Amniotic epithelial cell (primary cell): ENCODE data around the gene CDC42EP5.

Experiments
- DNase-seq: peaks from one replicate; pipeline ENCODE4 v3.0.0-alpha.2; 2010; ENCODE audit warnings: low read depth

Gene CDC42EP5

DNA sequence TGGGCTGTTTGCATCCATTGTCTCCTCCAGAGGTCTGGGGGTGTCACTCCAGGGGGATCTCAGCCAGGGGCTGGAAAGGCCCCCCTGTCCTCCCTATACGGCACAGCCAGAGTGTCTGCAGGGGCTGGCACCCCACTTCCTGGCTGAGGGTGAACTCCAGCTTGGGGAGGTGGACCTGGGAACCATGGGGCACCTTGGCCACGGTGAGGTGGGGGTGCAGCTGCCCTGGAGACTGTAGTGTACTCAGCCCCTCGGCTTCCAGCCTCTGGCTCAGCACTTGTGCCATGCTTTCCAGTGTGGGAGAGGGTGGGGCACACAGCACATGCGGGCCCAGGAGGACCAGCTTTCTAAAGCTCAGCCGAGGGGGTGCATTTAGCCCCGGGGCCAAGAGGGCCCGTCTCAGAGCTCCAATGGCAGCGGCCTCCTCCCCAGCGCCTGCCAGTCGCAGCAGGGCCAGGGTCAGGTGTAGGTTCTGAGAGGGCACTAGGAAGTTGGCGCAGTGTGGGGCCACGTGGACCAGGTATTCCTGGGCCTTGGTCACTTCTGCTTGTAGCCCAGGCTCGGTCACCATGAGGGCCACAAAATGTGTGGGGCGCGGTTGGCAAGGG, 10.9 kb downstream of the CDC42EP5 start:
- no peak for DNase-seq

GRCh38 chr19:54461613-54462012, 11.5 kb downstream of the CDC42EP5 start:
- DNase-seq, result no peak

DNA sequence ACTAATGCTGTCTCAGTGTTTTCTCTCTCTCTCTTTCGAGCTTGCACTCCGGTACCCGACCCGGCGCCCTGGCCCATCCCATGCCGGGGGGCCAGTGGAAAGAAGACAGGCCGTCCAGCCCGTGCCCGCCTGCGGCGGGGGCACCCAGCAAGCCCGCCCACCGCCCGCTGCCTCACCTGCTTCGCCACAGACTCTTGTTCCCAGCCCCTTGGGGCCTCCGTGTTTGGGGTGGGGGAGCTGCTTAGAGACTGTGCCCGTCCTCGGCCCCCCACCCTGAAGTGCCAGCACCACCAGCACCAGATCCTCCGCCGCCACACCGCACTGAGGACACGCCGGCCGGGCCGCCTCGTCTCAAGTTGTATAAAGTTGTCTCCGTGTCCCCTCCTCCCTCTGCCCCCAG, 11.9 kb downstream of the CDC42EP5 start:
- DNase-seq, result no peak

DNA sequence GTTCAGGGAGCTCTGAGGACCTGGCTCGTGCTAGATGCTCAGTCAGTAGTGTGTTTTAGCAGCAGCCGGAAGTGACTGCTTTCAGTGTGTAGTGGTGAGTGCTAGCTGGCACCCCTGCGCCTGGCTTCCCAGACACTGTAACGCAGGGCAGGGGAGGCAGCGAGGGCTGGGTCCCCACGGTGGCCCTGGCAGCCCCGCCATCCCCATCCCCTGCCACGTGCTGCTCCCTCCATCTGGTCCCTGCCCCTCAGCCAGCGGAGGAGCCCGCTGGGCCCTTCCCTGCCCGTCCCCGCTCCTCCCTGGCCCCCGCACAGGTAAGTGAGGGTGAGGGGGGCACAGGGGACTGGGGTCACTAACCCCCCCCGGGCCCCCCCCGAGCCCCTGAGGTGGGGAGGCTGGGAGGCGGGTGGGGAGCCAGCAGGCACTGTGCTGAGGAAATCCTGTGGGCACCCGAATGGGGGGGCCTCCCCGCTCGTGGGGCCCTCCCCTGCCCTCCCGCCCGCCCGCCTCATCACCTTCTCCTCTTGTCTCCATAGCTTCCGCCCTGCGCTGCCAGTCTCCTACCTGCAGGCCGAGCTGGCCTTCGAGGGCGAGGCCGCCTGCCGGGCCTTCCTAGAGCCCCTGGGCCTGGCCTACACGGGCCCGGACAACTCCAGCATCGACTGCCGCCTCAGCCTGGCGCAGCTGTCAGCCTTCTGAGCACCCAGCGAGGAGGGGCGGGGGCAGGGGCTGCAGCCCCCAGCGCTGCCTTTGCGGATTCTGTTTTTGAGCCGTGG, 12.7 kb downstream of the CDC42EP5 start:
- no peak for DNase-seq

GRCh38 chr19:54459282-54460229, 13.5 kb downstream of the CDC42EP5 start:
- no peak for DNase-seq

GRCh38 chr19:54458648-54459281, 14.3 kb downstream of the CDC42EP5 start:
- no peak for DNase-seq

- DNase-seq, result no peak
These were observed 15.1 kb downstream of the CDC42EP5 start for GRCh38 chr19:54457773-54458647.

DNA sequence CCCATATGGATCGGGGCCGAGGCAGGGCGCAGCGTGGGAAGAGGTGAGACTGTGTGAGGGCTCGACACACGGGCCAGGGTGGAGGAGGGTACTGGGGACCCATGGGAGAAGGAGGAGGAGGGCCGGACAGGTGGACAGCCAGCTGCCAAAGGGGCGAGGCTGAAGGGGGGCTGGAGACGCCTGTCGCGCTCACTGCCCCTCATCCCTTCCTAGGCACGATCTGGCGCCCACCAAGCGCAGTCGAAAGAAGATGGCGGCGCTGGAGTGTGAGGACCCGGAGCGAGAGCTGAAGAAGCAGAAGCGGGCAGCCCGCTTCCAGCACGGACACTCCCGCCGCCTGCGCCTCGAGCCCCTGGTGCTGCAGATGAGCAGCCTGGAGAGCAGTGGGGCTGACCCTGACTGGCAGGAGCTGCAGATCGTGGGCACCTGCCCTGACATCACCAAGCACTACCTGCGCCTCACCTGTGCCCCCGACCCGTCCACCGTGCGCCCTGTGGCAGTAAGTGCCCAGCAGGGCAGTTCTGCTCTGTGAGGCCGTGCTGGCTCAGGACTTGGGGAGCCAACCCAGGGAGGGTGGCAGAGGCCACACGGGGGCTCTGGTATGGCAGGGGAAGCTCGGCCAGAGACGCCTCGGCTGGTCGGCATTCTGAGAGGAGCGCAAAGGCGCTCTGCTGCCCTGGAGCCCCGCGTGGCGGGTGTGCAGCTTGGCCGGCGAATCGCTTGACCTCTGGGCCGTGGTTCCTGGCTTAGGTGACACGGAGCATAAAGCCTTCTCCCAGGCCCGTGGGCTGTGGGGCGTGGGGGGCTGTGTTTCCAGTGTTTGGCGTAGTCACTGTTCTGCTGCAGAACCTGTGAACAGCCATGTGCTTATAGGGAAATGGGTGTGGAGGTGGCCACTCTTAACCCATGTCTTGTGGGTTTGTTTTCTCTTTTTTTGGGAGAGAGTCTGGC, 16.4 kb downstream of the CDC42EP5 start:
- DNase-seq, result no peak

GRCh38 chr19:54455786-54456422, 17.2 kb downstream of the CDC42EP5 start:
- no peak for DNase-seq

DNA sequence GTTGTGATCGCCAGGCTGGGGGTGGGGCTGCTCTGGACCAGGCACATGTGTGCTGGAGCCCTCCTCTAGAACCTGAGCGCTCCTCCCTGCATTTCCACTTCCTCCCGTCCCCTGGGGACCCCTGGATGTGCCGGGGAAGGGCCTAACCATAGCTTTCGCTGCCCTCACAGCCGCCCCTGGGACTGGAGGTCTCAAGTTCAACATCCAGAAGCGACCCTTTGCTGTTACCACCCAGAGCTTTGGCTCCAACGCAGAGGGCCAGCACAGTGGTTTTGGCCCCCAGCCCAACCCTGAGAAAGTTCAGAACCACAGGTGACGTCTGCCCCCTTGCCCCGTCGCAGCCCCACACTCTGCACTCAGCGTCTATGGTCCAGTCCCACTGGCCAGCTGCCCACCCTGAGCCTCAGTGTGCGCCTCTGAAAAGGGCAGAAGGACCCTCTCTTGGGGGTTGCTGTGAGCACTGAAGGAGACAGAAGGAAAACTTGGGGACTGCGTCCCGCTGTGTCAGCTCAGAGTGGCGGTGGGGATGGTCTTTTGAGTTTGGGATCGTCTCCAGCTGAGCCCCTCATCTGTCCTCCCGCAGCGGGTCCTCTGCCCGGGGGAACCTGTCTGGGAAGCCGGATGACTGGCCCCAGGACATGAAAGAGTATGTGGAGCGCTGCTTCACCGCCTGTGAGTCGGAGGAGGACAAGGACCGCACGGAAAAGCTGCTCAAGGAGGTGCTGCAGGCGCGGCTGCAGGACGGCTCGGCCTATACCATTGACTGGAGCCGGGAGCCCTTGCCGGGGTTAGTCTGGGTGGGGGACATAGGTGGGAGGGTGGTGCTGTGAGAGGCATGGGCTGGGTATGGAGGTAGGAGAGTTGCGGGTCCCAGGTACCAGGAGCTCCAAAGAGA, 18.1 kb downstream of the CDC42EP5 start:
- DNase-seq, result no peak

- DNase-seq, result no peak
These were observed 18.9 kb downstream of the CDC42EP5 start for GRCh38 chr19:54453921-54454780.

- DNase-seq, result no peak
These were observed 20.5 kb downstream of the CDC42EP5 start for GRCh38 chr19:54452626-54453025.

- no peak for DNase-seq
These were observed 21.1 kb downstream of the CDC42EP5 start for GRCh38 chr19:54451997-54452396.

GRCh38 chr19:54451331-54451871, 21.7 kb downstream of the CDC42EP5 start:
- no peak for DNase-seq

DNA sequence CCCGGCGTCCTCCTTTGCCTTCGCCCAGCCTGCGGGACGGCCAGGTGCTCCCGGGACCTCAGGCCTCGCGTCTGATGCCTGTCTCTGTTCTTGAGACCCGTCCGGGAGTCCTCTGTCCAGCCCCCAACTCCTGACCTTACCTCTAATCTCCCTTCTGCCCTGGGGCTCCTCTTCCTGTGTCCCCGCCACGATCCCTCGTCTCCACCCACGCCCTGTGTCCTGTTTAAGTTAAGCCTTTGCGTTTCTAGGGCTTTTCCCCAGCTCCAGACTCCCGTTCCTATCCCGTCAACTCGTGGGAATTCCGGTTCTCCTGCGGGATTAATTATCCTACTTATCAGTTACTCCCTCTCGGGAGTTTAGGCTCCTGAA, 23.4 kb downstream of the CDC42EP5 start:
- DNase-seq, result peak; percentile 31

DNA sequence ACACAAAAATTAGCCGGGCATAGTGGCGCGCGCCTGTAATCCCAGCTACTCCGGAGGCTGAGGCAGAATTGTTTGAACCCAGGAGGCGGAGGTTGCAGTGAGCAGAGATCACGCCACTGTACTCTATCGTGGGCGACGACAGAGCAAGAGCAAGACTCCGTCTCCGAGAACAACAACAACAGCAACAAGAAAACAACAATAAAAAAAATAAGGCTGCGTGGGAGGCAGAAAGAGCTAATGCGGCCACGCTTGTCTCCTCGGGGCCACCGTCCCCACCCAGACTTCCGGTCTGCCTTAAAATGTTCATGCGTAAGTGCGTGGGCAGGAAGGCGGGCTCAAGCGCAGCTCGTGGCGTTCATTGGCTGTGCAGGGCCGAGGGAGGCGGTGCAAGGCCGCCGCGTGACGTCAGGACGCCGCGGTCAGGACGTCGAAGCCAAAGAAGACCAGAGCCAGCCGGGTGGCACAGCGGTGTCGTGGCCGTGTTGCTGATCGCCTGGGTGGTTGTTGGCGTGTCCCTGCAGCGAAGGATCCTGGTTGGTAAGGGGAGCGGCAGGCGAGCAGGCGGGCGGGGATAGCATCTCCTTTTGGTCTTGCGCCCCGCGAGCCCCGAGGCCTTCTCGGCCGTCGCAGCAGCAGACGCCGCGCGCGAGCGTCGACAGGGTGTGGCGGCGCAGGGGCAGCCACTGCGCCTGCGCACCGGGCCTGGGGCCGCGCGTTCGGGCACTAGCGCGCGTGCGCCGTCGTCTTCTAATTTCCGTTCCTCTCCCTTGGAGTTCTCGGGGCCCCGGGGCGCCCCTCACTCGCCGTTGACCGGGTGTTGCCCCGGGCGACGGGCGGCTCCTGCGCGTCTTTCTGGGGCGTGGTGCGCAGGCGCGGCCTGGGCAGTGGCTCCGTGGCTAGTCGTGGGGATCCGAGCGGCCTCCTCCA, 24.1 kb downstream of the CDC42EP5 start, which contains the start of gene LENG8:
TSS of gene LENG8 (plus strand) at position 426 of the 927 bp plus-strand sequence. CDS start 2,146 bp downstream, outside the sequence.
- DNase-seq, result peak; percentile 98
